GM12865 (cell line): Measurements from ENCODE around the gene CCDC175.

ENCODE experiments used
- DNase-seq: peaks from one replicate; pipeline ENCODE4 v3.0.0; 2010; ENCODE audit warnings: low read depth
- H3K4me3 ChIP-seq: 2 replicates; pipeline ENCODE4 v1.5.1; 2011; ENCODE audit warnings: mild to moderate bottlenecking, low read depth, low read length, control low read depth
- CTCF ChIP-seq: IDR thresholded peaks from 2 replicates; pipeline ENCODE4 v1.5.1; 2011; ENCODE audit warnings: low read length, control low read depth, low read depth, inconsistent platforms; ENCODE audit not compliant: insufficient read depth; ENCODE audit errors: missing control alignments

Gene CCDC175

GRCh38 chr14:59507063-59507751 lies 69.4 kb downstream of the CCDC175 start:
- H3K4me3 ChIP-seq = no peak overlapping the region
- peak; percentile 93 for TF ChIP-seq CTCF
- DNase-seq = peak; percentile 55

- no peak overlapping the region for H3K4me3 ChIP-seq
- DNase-seq = no peak
- no peak for TF ChIP-seq CTCF
Observed at GRCh38 chr14:59503256-59503655, 73.4 kb downstream of the CCDC175 start.

DNA sequence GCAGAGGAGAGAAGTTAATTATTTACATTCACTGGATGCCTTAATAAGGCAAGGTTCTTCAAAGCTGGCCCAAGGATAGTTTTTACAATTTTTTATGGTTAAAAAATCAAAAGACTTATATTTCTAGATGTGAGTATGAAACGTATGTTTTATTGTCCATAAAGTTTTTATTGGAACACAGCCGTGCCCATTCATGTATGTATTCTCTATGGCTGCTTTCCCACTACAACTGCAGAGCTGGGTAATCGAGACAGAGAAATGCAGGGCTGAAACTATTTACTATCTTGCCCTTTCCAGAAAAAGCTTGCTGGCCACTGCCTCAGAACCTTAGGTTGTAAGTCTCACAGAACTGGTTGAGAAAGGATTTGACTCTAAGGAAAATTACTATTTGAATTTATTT lies 75.9 kb downstream of the CCDC175 start:
- no peak for TF ChIP-seq CTCF
- no peak overlapping the region for H3K4me3 ChIP-seq
- no peak for DNase-seq

DNA sequence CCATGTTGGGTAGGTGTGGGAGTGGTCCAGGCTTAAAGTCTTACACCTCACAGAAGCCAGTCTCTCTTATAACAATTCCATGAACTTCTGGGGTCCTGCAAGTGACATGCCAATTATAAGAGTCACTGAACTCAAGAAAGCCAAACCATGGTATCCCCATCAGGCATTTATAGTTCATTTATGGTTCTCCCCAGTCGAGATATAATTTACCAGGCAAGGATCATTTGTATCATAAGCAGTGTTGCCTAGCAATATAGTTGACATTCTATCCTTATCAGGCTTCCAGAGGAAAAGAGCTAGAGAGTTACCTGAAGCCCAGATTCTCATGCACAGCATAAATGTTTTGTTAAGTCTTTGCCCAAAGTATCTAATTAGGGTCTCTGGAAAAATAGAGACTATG lies 84.2 kb downstream of the CCDC175 start:
- DNase-seq = no peak
- no peak overlapping the region for H3K4me3 ChIP-seq
- no peak for TF ChIP-seq CTCF

DNA sequence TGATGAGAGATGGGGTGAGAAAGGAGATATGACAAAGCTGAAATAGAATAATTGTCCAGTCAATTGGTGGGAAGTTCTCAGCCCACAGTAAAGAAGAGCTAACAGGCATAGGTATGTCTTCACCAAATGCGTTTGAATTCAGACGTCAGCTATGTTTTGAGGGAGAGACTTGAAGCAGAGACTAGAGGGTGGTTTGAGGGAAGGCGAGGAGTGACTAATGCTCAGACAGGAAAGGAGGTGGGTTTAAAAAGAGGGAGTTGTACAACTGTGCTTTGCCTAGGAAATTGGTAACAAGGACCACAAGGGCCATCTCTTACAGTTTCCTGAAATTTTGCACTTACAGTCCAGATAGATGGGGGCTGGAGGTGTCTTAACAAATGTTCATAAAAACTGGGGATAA lies 85.9 kb downstream of the CCDC175 start:
- H3K4me3 ChIP-seq = no peak overlapping the region
- TF ChIP-seq CTCF = no peak
- DNase-seq = no peak

GRCh38 chr14:59484639-59485175 lies 91.9 kb downstream of the CCDC175 start:
- H3K4me3 ChIP-seq = peak overlapping the region; percentile 71
- no peak for DNase-seq

More at GRCh38 chr14:59484639-59485175, 91.9 kb downstream of the CCDC175 start:
- no peak for TF ChIP-seq CTCF
